ENCODE data around the gene KRT35.

The KRT35 gene

DNA sequence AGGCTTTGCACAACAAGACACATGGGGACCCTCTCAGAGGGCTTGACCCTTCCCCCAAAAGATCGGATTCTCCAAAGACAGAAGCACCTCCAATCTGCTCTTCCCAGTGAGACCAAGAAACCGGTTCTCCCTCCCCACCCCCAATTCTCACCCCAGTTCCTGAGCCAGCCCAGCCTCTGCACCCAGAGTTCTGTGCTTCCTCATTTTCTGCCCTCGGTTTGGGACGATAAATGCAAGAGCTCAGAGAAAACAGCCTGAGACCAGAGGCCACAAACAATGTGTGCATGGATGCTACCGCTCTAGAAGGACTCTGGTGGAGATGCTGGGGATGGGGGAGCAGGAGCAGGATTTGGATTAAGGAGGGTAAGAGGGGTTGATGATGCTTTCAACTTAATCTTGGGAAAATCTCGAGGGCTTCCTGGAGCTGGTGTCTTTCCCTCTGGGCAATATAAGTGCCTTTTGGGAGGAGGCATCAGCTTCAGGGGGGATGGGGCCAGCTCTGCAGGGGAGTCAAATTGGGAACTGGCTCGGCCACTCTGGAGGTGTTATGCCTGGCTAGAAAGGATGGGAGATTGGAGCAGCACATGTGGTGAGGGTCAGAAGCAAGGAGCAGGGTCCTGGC, 31.7 kb upstream of the KRT35 start:
- H3K27ac ChIP-seq, result peak overlapping the region; percentile 98
- DNase-seq (ENCODE audit: low read depth, low spot score), result no peak

DNA sequence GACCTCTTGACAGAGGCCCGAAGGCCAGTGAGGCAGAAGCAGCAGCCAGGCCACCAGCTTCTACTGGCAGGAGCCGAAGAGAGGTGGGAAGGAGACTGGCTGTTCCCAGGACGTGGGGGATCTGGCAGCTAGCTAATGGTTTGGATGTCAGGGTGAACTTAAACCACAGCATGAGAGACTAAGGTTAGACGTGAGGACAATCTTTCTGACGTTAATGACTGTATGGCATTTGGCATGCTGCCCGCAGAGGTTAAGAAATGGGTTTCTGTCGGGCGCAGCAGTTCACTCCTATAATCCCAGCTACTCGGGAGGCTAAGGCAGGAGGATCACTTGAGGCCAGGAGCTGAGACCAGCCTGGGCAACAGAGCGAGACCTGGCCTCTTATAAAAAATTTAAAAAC, 30.8 kb upstream of the KRT35 start:
- H3K27ac ChIP-seq, result peak overlapping the region; percentile 98
- DNase-seq (ENCODE audit: low read depth, low spot score), result no peak

DNA sequence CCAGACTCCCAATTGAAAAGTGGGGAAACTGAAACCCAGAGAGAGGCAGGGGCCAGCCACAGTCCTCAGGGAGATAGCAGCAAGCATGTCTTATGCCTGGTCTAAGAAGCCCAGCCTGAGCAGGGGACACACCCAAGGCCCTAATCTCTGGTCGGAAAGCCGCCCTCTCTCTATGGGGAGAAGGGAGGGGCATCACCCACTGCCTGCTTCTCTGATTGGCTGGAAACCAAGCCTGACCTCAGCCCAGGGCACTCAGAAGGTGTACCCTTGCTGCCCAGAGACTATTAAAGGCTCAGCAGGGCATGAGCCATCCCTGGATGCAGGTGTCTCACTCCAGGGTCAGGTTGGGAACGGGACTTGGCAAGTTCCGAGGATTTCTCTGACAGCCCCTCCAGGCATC, 30.2 kb upstream of the KRT35 start:
- DNase-seq (ENCODE audit: low read depth, low spot score), result no peak
- peak overlapping the region; percentile 98 for H3K27ac ChIP-seq

DNA sequence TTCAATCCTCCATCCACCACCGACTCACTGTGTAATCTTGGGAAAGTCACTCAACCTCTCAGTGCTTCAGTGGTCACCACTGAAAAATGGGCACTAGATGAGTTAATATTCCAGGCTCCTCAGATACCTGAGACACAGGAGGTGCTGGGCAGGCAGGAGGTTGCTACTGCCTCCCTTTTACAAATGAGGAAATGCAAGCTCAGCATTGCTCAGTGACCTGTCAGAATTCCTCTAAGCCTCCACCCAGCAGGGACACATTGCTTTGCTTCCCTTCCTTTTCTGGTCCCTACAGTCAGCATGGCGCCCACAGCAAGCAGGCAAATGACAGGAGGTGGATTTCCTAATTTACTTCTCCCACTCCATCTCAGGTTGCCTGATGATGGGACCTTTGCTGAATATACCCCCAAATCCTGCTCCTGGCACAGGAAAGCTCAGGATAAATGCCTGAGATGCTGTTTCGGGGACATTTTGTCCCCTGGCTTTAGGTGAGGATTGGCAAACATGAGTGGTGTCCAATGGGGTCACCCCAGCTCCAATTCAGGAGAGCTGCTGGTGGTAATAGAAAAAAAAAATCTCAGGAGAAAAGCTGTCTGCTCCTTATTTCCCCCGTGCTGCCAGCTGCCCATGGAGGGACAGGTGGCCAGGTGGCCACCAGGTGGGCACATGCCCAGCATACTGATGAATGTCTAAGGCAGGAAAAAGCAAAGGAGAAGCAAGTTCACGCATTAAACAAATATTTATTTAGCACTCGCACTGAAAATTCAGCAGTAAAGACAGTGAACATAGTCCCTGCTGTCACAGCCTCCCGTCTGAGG, 29.5 kb upstream of the KRT35 start:
- DNase-seq (ENCODE audit: low read depth, low spot score), result no peak
- peak overlapping the region; percentile 98 for H3K27ac ChIP-seq

- DNase-seq (ENCODE audit: low read depth, low spot score), result no peak
- peak overlapping the region; percentile 56 for H3K27ac ChIP-seq
Observed at GRCh38 chr17:41507315-41507880, 26.4 kb upstream of the KRT35 start.

GRCh38 chr17:41505809-41506767, 25.1 kb upstream of the KRT35 start:
- H3K27ac ChIP-seq, result peak overlapping the region; percentile 56
- no peak for DNase-seq (ENCODE audit: low read depth, low spot score)

- H3K27ac ChIP-seq, result peak within 1 kb of the TSS; percentile 56
- no peak for DNase-seq (ENCODE audit: low read depth, low spot score)
Observed at GRCh38 chr17:41505007-41505808, 24.3 kb upstream of the KRT35 start, which contains the start of gene KRT13. TSS of gene KRT13 (minus strand) at chr17:41505612. CDS start at chr17:41505550, 62 bp downstream.

GRCh38 chr17:41504246-41504977, 23.5 kb upstream of the KRT35 start:
- DNase-seq (ENCODE audit: low read depth, low spot score), result no peak

GRCh38 chr17:41503202-41503601, 22.3 kb upstream of the KRT35 start:
- DNase-seq (ENCODE audit: low read depth, low spot score), result no peak
- no peak overlapping the region for H3K27ac ChIP-seq

More at GRCh38 chr17:41504246-41504977, 23.5 kb upstream of the KRT35 start:
- H3K27ac ChIP-seq, result no peak overlapping the region

DNA sequence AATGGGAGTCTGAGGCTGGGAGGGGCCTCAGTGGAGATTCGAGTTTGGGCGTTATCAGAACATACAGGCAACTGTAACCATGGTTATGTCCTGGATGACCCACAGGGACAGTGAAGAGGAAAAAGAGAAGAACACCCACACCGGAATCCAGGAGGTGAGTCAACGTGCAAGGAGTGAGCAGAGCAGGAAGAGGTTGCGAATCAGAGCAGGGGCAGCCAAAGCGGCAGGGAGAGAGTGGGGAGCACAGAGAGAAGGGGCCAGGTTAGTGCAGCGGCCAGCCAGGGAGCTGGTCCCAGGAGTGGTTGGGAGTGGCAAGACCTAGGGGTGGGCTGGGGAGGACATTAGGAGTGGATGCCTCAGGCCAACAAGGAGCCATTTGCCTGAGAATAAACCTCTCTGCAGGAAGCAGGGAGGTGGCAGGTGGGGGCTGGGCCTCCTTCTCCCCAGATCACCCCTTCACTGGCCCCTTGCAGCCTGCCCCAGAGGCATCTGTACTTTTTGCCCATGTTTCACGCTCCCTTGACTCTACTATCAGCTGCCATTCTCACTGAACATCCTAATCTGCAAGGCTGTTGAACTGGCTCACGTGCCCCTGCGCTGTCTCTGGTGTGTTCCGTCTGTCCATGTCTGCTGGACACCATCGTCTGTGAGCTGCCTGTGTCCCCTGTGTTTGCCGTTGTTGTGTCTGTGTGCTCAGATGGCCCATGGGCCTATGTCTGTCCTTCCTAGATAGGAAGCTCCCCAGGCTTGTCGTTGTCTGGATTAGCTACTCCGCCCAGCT, 19.4 kb upstream of the KRT35 start:
- H3K27ac ChIP-seq, result peak overlapping the region; percentile 60
- DNase-seq (ENCODE audit: low read depth, low spot score), result no peak

GRCh38 chr17:41499714-41500113, 18.8 kb upstream of the KRT35 start:
- peak overlapping the region; percentile 60 for H3K27ac ChIP-seq
- DNase-seq (ENCODE audit: low read depth, low spot score), result no peak

GRCh38 chr17:41498276-41498675, 17.3 kb upstream of the KRT35 start:
- peak overlapping the region; percentile 60 for H3K27ac ChIP-seq
- no peak for DNase-seq (ENCODE audit: low read depth, low spot score)

DNA sequence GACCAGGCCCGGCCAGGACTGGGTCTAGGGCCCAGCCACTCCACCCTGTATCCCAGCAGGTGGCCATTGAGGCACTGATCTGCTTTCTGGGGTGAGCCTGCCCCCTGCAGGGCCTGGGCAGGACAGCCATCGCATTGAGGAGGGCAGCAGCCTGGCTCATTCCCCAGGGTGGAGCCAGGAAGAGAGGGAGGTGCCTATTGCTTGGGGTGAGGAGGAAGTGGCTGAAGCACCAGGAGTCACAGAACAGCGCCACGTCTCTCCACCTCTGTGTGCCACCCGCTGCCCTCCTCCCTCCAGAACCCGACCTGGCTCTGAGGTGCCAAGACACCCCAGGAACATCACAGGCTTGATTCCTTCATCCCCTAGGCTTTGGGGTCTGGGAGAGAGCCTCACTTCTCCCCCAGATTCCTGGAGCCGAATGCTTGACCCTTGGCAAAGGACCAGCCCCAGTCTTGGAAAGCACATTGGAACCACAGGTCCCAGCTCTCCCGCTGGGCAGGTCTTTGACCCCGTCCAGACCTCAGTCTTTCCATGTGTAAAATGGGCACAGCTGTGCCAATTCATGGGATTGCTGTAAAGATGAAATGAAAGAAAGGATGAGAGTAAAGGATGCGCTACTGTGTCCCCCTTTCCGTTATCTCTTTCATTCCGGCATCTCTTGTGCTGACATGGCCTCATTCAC, 16.0 kb upstream of the KRT35 start:
- peak; percentile 69 for DNase-seq (ENCODE audit: low read depth, low spot score)
- peak overlapping the region; percentile 60 for H3K27ac ChIP-seq

GRCh38 chr17:41494524-41494923, 13.6 kb upstream of the KRT35 start:
- no peak overlapping the region for H3K27ac ChIP-seq
- no peak for DNase-seq (ENCODE audit: low read depth, low spot score)

- no peak for DNase-seq (ENCODE audit: low read depth, low spot score)
- H3K27ac ChIP-seq, result no peak overlapping the region
Observed at GRCh38 chr17:41492771-41493170, 11.8 kb upstream of the KRT35 start.

GRCh38 chr17:41492351-41492750, 11.4 kb upstream of the KRT35 start:
- no peak for DNase-seq (ENCODE audit: low read depth, low spot score)
- no peak overlapping the region for H3K27ac ChIP-seq

DNA sequence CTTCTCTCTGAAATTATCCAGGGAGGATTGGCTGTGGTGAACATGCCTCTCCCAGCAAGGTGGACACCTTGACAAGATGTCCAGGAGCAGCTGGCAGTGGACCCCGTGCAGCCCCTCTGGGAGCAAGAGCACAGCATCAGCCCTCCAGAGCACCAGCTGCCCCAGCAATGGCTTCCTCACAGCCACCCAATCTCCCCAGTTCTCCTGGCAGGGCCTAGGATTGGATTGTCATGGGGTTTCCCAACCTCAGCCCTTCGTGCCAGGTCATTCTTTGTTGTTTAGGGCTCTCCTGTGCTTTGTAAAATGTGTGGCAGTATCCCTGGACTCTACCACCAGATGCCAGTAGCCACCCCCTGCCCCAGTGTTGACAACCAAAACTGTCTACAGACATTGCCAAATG, 10.5 kb upstream of the KRT35 start:
- DNase-seq (ENCODE audit: low read depth, low spot score), result no peak

More for the DNA sequence above, 10.5 kb upstream of the KRT35 start:
- no peak overlapping the region for H3K27ac ChIP-seq
